Amygdala (tissue), 56 donors: ENCODE results near the gene PIK3IP1.
"Not testable (repeated sequence)": the region's sequence is repeated elsewhere in the genome, so short reads cannot be mapped to it uniquely, and the experiment has no call there.

ENCODE experiments used
- DNase-seq, 56 donors: peaks; one replicate each; lab custom pipeline; 2025; lab: John Stamatoyannopoulos, UW

The PIK3IP1 gene

GRCh38 chr22:31259798-31260473 lies 32.4 kb downstream of the PIK3IP1 start:
- DNase-seq, result no peak

- no peak for DNase-seq
Measured at GRCh38 chr22:31253949-31254348, 38.3 kb downstream of the PIK3IP1 start.

- DNase-seq, result no peak
Measured at GRCh38 chr22:31250740-31251600, 41.3 kb downstream of the PIK3IP1 start.

GRCh38 chr22:31248965-31249958 lies 43.0 kb downstream of the PIK3IP1 start:
- DNase-seq, result peak in 38 of 56 donors; percentile 2 to 74 (median 36)

GRCh38 chr22:31248138-31248745 lies 44.0 kb downstream of the PIK3IP1 start:
- peak in 41 of 56 donors; percentile 7 to 86 (median 60) for DNase-seq

GRCh38 chr22:31247726-31248125 lies 44.6 kb downstream of the PIK3IP1 start:
- DNase-seq, result no peak

- no peak for DNase-seq
Measured at GRCh38 chr22:31246687-31247086, 45.6 kb downstream of the PIK3IP1 start.

GRCh38 chr22:31245998-31246397 lies 46.3 kb downstream of the PIK3IP1 start:
- not testable (repeated sequence) for DNase-seq

DNA sequence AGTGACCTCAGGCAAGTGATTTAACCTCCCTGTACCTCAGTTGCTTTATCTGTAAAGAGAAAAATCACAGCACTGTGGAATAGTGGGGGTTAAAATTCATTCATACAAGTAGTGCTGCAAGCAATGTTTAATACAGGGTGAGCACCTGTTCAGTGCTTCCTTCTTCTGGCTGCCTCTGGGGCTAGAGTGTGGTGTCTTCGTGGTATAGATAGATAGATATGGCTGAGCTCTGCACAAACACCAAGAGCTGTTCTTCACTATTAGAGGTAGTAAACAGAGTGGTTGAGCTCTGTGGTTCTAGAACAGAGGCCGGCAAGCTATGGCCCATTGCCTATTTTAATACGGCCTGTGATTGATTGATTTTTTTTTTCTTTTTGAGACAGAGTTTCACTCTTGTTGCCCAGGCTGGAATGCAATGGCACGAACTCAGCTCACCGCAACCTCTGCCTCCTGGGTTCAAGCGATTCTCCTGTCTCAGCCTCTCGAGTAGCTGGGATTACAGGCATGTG lies 47.3 kb downstream of the PIK3IP1 start:
- DNase-seq, result no peak

- DNase-seq, result no peak
Measured at GRCh38 chr22:31244046-31244942, 48.0 kb downstream of the PIK3IP1 start.

DNA sequence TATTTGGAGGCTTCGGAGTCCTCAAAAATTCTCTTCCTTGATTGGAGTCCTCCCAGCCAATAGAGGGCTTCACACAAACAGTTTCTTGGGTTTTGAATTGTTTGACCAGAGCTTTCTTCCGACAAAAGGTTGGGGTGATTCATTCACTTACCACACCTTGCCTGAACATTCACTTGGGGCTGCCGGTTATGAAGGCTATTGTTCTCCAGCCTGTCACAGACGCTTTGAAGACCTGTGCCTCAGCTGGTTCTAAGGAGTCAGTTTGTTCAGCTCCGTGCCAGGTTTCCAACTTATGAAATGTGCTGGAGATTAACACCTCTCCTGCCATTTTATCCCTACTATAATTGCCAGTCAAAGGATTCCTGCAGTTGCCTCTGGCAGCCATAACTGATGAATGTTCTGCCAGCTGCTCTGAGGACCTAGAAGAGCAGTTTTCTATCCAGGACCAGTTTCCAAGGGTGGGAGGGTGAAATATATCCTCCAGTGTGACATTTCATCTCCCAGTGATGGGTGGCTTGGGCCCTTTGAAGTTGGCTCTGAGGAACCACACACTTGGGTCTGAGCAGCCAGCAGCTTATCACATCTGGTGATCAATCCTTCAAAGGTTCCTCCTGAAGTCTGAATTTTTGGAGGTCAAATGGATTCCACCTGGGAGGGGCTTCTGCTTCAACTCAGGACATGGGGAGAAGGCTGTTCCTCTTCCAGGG lies 48.8 kb downstream of the PIK3IP1 start:
- no peak for DNase-seq

DNA sequence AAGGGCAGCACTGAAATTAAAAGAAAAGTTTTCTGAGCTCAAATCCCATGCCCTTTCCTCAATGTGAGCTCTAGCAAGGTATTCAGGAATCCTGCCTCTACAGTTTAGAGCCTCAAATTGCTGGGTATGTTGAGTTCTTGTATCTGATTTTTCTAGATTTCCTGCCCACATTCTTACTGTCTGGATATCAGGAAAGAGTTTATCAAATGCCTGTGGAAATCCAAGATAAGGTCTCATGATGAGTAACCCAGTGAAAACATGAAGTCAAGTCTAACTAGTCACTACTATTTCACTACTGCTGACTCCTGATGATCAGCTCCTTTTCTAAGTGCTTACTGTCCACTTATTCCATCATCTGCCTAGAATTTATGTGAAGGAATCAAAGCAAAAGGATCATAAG lies 50.4 kb downstream of the PIK3IP1 start:
- no peak for DNase-seq

DNA sequence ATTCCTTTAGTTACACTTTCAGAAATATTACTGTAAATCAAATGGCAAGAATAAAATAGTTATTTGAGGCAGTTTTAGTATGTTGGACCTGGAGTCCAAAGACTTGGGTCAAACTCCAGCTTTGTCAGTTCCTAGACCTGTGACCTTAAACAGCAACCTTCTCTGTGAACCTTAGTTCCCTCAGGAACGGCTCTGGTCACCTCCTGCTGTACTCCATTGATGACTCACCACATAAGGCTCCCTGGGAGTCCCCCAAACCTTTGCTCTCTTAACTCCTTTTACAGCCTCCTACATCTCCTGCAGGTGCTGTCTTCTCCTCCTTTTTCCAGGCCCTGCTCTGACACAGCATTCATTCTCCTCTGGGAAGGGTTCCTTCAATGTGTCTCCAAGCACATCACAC lies 51.1 kb downstream of the PIK3IP1 start:
- no peak for DNase-seq

- no peak for DNase-seq
Measured at GRCh38 chr22:31239771-31240370, 52.4 kb downstream of the PIK3IP1 start.

DNA sequence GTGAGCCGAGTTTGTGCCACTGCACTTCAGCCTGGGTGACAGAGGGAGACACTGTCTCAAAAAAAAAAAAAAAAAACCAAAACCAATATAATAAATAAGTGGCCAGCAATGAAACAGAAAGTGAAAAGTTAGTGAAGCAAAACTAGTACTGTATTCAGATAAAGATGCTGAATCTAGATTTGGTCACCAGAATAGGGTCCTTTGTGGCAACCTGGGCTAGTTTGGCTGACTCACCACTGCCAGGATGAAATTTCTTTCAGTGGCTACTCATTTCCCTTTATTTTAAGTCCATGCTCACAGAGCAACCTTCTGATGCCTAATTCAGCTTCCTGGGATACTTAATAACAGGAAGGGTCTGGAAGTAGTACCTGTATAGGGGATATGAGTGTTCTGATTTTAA lies 54.2 kb downstream of the PIK3IP1 start:
- DNase-seq, result no peak

- DNase-seq, result not testable (repeated sequence)
Measured at GRCh38 chr22:31236044-31236443, 56.2 kb downstream of the PIK3IP1 start.

DNA sequence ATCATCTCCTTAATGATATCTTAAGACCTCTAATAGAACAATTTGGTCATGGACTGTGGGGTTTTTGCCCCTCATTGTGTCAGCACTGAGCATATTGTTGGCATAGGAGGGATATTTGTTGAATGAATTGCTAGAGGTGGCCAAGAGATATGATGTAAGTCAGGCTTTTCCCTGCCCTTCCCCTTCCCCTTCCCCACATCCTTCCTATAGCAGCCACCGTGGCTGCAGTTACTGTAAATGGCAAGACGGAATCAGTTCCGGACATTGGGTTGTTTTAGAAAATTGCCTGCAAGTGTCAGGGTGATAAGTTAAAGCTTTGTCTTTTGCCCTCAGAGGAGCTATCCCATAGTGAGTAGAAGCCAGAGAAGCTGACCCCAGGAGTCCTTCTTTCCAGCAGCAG lies 57.2 kb downstream of the PIK3IP1 start:
- DNase-seq, result no peak

DNA sequence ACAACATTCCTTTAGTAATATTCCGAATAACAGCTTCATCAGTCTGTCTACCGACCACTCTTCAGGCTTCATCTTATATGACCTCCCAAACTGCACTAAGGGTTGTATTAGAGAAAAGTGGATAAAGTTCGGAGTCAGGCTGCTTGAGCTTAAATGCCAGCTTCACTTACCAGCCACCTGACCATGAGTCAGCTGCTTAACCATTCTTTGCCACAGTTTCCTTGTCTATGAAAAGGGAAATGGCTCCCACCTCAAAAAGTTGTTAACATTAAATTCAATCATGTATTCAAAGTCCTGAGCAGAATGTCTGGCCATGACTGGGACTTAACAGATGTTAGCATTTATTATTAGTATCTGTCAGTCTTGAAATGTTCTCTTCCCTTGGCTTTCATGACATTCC lies 59.3 kb downstream of the PIK3IP1 start:
- peak in 1 of 56 donors; percentile 1 for DNase-seq
